ENCODE data around the gene EPS8.

The EPS8 gene

DNA sequence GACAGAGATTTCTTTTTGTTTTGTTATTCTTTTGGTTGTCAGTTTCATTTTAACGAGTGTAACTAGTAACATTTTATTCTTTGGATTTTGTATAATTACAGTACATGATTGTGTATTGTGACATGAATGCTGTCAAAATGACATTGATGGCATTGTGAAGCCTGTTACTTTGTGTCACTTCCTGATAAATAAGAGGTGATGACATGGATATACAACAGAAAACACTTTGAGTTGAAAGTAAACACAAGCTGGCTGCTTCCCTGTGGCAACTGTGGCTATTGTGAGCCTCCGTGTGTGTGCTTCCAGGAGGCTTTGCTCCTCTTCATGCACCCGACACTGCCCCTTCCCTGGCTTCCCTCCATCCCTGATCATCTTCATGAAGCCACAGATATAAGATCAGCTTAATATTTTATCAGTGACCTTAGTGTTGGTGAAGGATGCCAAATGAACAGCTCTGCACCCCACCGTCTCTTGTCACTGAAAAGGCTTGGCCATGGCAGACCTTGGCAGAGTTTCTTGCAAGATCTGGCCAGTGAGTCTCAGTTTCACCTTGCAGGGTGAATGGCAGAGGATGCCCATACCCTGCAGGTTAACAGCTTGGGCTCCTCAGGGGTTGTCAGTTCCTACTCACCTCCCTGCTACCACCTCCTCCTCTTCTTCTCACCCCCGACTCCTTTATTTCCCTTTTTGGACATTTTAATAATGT, 191.9 kb downstream of the EPS8 start:
- no peak for FAIRE-seq

DNA sequence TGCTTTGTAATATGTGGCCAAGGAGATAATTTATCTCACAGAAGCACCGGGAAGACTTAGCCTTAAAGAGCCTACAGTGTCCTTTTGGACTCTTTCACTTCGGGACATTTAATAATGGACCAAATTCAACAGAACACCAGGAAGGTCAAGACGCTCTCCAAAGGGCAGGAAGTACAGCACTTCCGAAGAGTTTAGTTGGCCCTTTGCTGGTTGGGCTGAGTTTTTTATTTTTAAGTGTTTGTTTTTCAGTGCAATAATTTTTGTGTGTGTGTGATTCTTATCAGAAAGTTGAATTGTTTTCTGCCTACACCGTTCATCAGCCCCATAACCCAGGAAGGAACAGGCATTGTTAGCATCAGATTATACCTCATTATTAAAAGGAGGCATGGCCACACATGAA, 193.0 kb downstream of the EPS8 start:
- FAIRE-seq: no peak

DNA sequence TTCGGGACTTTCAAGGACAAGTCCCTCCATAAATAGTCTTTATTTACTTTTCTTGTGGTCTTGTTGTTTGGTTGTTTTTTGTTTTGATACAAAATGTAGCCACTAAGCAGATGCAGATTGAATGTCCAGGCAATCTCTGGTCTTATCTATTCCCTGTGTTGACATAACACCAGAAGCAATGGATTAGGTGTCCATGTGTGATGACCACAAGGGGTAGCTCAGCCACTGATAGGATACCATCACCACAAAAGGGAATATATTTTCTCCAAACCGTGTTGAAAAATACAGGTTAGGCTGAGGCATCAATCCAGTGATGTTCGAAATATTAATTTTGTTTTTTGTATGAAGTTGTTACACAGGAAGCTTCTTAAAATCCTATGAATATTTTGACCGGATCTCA, 196.3 kb downstream of the EPS8 start:
- no peak for FAIRE-seq

DNA sequence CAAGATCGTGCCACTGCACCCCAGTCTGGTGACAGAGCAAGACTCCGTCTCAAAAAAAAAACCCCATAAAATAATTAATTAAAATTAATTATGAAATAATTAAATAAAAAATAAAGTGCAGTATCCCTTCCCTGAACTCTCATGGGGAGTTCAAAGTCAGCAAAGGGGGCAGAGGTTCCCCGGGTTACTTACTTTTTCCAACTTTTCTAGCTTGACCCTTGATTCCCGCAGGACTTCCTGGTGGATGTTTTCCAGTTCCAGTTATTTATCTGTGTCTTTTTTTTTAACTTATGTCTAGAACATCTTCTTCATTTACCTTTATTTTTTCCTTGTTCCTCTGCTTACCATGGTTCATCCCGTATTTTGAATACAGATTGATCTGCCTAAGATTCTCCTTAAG, 197.4 kb downstream of the EPS8 start:
- FAIRE-seq: no peak

DNA sequence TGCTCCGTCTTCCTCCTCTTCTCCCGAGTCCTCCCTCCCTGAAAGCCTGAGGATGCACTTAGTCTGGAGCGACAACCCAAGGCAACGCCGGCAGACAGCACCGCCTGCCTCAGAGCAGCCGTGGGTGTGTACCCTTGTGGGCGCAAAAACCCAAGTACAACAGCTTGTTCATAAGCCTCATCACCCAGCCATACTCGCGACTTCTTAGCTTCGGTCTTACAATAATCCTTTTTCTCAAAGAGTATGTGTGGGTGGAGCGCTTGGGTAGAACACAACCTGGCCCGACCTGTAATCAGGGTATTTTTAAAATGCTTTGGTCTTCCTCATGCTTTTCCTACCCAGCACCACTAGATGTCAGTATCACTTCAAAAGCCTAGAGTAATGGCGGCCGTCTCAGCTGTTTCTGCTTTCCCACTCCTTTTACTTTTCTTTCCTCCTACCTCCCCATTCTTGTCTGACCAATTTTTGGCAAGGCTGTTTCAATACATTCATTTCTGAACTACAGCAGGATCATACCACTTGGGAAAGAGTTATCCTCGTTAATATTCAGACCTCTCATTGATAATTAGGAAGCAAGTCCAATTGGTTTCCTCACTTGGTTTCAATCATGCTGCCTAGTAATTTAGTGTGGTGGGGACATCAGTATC, 198.9 kb downstream of the EPS8 start:
- peak; percentile 26 for FAIRE-seq

DNA sequence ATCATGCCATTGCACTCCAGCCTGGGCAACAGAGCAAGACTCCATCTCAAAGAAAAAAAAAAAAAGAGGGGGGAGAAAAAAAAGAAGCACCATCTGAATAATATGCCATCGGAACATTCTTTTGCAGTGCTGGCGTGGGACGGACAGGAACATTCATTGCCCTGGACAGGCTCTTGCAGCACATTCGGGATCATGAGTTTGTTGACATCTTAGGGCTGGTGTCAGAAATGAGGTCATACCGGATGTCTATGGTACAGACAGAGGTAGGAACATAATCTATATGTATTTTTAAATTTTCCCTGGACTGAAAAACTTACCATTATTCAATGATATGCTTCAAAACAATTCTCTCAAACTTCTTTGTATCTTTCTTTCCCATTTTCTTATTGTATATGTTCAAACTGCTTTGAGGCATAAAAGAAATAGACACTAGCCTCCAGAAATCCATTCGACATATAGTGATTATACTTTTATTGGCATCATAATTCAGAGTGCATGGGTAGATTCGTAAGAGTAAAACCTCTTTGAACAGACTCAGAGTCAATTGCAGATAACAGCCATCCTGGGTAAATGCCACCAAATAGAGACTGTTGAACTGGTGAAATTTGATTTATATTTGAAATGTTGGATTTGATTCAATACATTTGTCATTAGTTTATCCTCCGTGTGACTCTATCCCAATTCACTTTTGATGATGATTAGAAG, 199.7 kb downstream of the EPS8 start:
- FAIRE-seq: no peak

DNA sequence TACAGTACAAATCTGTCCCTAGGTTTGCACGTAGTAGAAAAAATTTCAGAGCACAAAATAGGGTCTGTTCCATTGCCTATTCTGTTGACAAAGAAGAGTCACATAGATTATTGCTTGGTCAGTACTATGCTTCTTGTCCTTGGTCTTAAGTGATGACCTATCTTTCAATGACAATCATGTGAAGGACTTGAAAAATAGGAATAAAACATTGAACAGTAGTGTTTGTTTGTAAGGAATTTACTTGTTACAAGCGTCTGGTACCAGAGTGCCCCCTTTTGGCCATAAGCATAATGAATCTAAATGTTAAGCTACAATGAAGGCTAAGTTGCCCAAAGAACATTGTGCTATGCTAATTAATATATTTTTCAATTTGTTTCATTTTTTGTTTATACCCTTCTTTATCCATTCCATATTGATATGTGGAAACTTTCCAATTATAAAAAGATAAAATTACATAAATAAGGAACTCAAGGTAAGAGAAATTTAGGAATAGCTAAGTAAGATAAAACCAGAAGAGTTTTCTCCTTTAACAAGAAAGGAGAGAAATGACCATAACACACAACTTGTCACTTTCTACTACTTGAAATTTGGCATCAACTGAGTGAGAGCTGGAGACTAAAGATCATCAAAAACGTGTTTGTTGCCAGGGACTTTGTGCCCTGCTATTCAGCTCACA, 204.7 kb downstream of the EPS8 start:
- FAIRE-seq: peak; percentile 63

DNA sequence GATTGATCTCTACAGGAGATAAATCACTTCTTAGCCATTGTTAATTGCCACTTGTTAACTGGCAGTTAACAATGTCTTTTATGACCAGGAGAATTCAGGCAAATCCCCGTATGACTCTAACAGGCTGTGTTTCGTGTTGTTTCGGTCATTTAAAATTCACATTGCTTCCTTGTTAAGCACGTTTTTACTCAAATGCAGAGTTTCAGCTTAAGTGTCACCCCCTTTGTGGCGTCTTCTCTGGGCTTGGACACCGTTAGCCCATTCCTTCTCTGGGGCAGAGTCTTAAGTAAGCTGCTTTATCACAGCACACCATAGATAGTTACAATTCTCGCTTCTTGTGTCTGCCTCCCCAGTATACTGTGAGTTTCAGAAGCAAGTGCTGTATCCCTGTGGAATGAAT, 205.4 kb downstream of the EPS8 start:
- FAIRE-seq: no peak

DNA sequence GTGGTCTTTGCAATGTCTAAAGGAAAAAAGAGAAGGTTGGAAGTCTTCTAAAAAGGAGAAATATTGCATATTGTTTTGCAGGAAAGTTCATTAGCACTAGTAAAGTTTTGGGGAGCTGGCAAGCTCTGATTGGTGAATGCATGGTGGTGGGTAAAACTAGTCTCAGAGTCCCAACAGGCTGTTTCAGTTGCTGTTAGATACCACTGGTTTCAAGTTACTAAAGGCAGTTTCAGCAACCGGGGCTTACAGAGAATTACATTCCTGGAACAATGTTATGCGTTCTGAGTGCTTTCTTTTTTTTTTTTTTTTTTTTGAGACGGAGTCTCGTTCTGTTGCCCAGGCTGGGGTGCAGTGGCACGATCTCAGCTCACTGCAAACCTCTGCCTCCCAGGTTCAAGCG, 208.2 kb downstream of the EPS8 start:
- no peak for FAIRE-seq

DNA sequence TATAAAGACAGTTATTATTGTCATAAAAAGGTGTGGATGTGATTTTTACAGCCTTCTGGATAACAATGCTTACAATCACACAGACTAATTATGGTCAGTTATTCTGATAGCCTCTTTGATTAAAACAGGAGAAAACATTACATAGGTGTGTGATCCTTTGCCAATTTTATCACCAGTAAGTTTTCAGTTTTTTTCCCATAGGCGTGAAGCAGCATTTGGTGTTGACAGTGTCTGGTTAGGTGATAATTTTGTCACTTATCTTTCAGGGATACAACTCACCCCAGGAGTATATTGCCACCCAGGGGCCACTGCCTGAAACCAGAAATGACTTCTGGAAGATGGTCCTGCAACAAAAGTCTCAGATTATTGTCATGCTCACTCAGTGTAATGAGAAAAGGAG, 208.8 kb downstream of the EPS8 start:
- no peak for FAIRE-seq

DNA sequence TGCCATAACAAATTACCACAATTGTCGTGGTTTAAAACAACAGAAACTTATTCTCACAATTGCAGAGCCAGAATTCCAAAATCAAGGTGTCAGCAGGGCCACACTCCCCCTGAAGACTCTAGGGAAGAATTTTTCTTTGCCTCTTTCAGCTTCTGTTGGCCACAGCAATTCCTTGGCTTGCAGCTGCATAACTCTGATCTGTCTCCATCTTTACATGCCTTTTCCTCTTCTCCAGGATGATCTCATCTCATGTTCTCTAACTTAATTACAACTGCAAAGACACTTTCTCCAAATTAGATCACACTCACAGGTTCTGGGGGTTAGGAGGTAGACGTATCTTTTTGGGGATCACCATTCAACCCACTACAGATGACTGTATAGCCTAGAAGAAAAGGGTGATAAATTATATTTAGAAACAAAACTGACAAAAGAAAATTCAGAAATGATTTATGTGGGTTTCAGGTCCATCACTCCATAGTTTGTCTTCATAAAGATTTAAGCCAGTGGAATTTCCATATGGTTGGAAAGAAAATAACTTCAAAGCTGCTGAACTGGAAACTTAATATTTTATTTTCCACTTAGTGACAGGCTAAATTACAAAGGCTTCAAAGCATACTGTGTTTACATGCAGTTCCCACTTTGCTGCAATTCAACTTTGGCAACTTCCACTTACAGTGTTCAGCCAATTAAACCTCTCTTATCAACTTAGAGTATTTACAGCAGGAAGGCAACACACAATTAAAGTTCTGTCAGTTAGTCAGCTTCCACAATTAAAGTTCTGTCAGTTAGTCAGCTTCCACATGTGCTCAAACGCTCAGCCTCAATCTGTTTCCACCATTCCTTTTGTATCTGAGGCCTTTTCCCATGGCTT, 213.3 kb downstream of the EPS8 start:
- no peak for FAIRE-seq

DNA sequence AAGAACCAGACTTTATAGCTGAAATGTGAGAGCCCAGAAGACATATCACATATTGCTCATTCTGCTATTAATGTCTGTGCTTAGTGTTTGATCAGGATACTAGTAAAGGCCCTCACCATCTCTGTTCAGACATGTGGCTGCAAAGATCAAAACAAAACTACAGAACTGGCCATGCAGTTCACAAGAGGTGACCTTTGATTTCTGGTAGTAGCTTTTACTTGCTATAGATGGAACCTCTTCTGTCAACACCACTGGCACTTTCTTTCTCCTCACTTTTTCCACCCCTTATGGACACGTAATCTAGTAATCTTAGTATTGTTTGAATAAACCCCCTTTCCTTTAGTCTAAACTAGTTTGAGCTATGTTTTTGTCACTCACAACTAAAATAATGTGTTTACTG, 214.8 kb downstream of the EPS8 start:
- FAIRE-seq: no peak

All from TTC549 (cell line).